Left forelimb (tissue), 1 donor: ENCODE measurements around the gene NEU1.
"Not testable (repeated sequence)": the region's sequence is repeated elsewhere in the genome, so short reads cannot be mapped to it uniquely, and the experiment has no call there.

ENCODE experiments used
- DNase-seq: peaks from one replicate; pipeline ENCODE4 v3.0.0-alpha.2; 2018; ENCODE audit warnings: low spot score

The NEU1 gene

DNA sequence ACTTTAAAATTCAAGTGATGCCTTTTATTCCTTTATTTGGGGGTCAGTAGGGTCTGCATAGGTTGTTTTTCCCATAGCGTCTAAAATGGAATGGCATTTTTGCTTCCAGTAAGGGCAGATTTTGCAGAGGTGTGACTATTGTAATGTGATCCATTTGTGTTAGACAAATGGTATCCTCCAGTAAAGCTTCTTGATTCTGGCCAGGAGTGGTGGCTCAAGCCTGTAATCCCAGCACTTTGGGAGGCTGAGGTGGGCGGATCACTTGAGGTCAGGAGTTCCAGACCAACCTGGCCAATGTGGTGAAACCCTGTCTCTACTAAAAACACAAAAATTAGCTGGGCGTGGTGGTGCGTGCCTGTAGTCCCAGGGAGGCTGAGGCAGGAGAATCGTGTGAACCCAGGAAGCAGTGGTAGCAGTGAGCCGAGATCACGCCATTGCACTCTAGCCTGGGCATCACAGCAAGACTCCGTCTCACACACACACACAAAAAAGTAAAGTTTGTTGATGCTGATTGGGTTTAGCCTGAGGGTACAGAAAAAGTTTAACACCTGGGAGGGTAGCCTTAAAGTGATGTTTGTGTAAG, 44.6 kb downstream of the NEU1 start:
- not testable (repeated sequence) for DNase-seq

- DNase-seq = not testable (repeated sequence)
These were observed 45.3 kb downstream of the NEU1 start for GRCh38 chr6:31817133-31817928.

GRCh38 chr6:31815025-31815838, 47.4 kb downstream of the NEU1 start, which contains the start of the genes HSPA1A and HSPA1L:
Gene HSPA1A (plus strand): TSS chr6:31815543. CDS start chr6:31815757, 214 bp downstream.
Gene HSPA1L (minus strand): TSS chr6:31815283. CDS start chr6:31811972, 3,311 bp downstream.
- DNase-seq = peak; percentile 96

DNA sequence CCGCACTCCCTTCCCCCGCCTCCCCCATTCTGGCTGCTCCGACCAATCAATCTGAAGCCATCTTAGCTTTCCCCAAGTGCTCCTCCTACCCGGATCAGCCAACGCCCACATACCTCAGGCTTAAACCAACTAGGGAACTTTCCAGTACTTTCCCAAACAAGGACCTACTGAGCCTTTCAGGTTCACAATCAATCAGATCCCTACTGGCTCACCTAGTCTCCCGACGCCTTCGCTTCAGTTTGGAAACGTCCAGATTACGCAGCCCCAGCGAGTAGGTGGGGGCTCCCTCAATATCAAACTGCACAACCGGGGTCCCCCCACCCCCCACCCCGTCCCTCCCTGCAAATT, 48.0 kb downstream of the NEU1 start:
- peak; percentile 96 for DNase-seq

DNA sequence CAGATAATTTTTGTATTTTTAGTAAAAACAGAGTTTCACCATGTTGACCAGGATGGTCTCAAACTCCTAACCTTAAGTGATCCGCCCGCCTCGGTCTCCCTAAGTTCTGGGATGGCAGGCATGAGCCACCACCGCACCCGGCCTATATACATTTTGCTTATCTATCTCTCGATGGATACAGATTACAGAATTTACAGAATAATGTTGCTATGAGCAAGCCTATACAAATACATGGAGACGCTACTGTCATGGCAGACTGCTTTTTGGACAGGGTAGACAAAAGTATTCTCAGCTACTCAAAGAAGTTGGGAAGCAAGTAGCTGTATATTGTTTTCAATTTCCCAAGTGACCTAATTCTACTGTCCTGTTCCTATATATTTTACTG, 49.2 kb downstream of the NEU1 start:
- no peak for DNase-seq

- no peak for DNase-seq
These were observed 51.0 kb downstream of the NEU1 start for GRCh38 chr6:31811645-31812044.

GRCh38 chr6:31808599-31808998, 54.0 kb downstream of the NEU1 start:
- not testable (repeated sequence) for DNase-seq
